HG03520 (cell line): ENCODE results near the gene KLC1.

Experiments used
- ATAC-seq: cut with Tn5 transposase; IDR thresholded peaks from one replicate; pipeline ENCODE4 v1.9.1; 2021; ENCODE audit warnings: mild to moderate bottlenecking, moderate library complexity; ENCODE audit not compliant: unreplicated experiment

The KLC1 gene

DNA sequence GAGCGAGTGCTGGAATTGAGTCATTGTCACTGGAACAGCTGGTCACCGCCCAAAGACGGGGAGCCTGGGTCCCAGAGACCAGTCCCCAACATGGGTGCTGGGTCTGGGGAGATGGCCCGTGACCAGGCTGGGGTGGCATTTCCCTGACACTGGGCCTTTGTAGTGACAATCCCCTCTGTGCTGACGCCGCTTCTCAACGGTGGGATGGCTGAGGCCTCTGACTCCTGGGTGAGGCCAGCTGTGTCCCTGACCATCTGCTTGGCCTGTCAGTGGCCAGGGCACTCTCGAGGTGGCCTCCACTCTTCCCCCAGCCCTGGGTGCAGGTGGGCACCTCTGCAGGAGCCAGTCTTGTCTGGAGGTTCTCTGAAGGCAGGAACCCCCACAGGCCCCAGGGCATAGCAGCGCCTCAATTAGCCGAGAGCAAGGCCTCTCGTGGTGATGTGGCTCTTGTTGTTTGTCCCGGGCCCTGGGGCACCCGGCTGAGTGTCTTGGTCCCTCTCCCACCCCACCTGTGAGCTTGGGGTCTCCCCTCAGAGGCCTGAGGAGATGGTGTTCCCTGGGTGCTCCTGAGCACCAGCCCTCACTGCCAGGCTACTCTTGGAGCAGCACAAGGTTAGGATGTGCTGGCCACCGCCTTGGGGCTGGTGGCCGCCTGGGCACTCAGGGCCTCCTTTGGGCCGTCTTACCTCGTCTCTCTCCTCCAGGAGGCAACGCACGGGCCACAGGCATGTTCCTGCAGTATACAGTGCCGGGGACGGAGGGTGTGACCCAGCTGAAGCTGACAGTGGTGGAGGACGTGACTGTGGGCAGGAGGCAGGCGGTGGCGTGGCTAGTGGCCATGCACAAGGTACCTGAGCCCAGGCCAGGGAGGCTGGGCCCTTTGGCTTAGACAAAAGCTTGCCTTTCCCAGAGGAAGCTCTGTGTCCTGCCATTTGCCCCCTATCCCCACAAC lies 103.2 kb downstream of the KLC1 start:
- ATAC-seq = no peak

- ATAC-seq = no peak
These were observed 104.0 kb downstream of the KLC1 start for GRCh38 chr14:103732868-103733620.

DNA sequence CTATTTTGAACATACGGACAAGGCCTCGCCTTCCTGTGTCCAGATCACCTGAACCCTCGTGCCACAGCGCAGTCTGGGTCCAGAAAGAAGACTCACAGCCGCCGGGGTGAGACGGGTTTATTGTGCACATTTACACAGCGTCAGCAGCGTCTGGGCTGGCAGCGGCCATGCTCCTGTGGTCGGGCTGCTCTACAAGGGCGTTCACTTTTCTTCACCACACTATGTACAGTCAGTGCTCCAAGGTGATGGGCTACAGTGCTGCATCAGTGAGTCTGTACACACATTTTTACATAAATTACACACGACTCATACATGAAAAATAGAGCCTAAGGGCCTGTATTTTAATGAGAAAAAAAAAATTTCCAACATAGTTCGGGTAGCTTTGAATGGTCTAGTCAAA lies 104.6 kb downstream of the KLC1 start:
- ATAC-seq = no peak

DNA sequence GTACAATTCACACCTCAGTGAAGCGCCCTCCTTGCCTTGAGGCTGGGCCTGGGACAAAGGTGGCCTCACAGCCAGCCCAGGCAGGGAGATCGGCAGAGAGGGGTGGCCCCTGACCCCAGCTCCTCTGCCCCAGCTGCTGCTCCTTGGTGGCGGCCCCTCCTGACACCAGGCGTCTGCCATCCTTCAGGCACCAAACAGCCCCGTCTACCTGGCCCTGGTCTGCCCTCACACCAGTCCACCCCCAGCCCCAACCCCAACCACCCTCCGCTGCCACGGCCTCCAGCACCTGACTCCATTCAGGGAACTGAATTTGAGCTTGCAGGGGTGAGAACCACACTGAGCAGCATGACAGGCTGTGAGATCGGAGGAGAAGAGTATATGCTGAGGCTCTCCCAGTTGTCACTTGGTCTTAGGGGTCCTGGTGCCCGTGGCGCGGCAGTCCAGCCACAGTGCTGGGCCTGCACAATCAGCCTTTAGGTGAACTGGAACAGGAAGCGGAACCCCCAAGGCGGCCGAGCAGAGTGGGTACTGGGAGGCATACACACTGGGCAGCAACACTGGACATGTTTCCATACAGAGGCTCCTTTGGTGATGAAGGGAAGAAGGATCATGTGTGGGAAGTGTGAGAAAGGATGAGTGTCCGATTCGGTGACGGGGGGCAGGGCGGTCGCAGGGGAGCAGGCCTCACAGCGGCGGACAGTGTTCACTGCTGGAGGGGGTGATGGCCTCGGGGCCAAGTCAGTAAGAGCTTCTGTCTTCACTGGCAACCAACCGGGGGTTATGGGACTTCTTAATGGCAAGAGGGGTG lies 105.3 kb downstream of the KLC1 start:
- no peak for ATAC-seq

DNA sequence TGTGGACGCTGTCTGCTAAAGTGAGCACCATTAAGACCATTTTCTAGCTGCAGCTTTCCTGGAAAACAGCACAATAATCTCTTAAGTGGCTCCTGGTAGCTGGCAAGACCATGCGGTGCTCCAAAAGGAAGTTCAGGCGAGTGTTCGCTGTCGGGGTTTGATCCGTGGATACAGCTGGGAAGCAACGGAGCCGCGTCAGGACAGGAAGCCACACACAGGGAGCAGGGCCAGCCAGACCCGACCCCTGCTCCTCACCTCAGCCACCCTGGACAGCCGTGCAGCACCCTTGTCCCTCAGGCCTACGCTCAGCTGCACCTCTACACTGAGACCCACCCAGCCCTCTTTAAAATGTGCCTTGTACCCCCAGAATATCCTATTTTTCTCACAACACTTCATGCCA lies 106.0 kb downstream of the KLC1 start:
- ATAC-seq = no peak

DNA sequence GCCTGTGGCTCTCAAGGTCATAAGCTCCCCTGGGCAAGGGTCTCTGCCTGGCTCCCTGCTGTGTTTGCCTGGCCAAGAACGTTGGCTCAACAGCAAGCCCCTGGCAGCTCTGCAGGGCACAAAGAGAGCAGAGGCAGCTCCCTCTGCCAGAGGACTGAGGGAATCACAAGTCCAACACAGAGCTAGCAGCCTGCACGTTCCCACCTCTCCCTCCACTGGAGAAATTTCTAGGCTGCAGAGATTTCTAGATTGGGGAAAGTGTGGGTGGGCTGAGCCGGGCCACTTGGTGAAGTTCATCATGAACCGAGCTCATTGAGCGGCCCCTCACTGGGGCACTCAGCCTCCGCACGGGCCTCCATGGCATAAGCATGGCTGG lies 106.4 kb downstream of the KLC1 start:
- no peak for ATAC-seq

- no peak for ATAC-seq
These were observed 107.0 kb downstream of the KLC1 start for GRCh38 chr14:103735815-103736545.

- ATAC-seq = no peak
These were observed 107.8 kb downstream of the KLC1 start for GRCh38 chr14:103736546-103737431.

DNA sequence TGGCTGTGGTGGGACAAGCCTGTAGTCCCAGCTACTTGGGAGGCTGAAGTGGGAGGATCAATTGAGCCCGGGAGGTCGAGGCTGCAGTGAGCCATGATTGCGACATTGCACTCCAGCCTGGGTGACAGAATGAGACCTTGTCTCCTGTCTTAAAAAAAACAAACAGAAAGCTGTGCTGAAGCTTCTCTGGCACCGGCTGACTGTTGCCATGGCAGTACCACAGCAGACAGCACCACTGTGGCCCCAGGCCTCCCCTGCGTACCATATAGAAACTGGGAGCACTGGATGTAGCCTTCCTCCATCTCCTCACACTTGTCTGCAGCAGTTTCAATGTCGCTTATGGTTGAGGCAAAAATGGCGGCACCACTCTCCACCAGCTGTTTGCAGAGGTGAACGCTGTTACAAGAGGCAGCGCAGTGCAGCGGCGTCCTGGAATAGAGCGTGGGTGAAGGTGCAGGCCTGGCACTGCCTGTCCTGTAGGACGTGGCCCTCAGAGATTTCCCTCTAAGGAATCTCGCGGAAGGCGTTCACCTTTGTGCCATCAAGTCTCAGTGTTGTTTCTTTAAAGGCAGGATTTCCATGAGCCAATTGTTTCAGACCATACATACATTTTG lies 108.5 kb downstream of the KLC1 start:
- ATAC-seq = no peak

GRCh38 chr14:103738166-103738565 lies 109.2 kb downstream of the KLC1 start:
- ATAC-seq = no peak

GRCh38 chr14:103738701-103739451 lies 109.9 kb downstream of the KLC1 start:
- no peak for ATAC-seq

- no peak for ATAC-seq
These were observed 110.4 kb downstream of the KLC1 start for GRCh38 chr14:103739466-103739792.

DNA sequence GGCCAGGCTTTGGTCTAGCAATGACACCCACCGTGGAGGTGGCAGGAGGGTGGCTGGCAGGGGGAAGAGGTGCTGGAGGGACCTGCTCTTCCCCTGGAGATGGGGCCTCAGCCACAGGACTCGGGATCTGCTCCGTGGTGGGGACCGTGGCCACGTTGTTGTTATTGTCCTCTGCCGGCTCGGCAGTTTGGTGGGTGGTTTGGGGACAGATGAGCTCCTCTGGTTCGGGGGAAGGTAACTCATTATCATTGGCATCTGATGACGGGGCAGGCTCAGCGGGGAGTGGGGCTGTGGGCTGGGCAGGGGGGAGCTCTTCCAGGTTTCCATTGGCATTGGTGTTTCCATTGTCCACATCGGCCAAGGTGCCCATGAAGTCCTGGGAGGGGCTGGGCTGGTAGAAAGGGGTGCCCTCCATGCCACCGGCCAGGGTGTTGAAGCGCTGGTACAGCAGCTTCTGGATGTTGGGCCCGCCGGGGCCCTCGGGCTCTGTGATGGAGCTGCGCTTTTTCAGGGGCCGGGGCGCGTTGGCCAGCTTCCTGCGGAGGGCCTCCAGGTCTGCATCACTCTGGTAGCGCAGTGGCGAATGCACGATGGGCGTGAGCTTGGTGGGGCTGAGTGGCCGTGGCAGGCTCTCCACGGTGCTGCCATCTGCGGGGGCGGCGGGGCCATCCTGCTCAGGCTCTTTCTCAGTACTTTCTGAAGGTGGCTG lies 110.9 kb downstream of the KLC1 start:
- ATAC-seq = no peak

- ATAC-seq = no peak
These were observed 112.1 kb downstream of the KLC1 start for GRCh38 chr14:103740991-103741689.

DNA sequence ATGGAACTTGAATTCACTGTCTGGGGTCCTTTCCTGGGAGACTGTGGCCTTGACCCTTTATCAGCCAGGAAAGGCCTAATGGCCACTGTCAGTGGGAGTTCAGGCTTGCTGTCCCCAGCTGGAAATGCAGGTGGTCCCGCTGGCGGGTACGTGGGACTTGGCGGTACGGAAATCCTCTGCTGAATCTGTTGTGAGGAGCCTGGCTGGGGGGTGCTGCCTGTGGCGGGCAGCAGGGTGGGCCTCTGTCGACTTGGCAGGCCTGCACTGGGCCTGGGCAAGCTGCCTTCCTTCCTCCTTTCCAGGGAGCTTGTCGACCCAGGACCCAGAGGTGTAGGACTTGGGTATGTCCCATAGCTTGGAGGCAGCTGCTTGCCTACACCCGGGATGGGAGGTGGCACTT lies 112.9 kb downstream of the KLC1 start:
- no peak for ATAC-seq

DNA sequence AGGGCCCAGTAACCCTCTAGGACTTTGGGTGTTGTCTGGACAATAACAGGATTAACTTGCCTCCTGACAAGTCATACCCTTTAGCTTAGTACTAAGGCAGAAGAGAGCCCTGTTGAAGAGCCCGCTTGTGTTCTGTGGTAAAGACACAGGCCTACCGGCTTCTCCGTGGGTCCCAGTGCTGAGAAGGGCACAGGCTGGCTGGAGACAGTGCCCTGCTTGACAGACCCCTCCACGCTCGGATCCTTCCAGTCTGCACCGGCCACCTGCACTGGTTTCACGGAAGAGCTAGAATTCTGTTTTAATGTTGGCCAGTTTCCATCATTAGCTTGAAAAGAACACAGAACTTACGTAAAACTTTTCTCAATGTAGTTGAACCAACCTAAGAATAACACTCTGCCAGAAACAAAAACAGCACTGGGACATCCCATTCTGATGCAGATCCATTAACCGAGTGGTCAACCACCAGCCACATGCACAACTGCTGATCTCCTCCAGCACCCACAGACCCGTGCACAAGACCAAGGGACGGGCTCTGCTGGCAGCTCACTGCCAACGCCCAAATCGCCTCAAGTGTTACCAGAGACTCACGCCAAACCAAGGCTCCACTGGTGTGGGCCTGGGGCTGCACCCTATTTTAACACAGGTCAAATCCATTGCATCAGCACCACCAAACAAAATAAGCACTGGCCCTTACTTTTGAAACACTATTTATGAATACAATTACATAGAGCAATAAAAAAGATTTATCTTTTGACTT lies 113.7 kb downstream of the KLC1 start:
- ATAC-seq = no peak

- ATAC-seq = no peak
These were observed 114.7 kb downstream of the KLC1 start for GRCh38 chr14:103743691-103744090.
